ENCODE data around the gene SLC37A1. TPM values are rescaled to one million over a fixed set of nuclear protein-coding genes. Genes with fewer than 3 reads are reported as not detected.

The SLC37A1 gene
- total RNA-seq, 1 experiment from 2014 or later: 11.2 TPM

DNA sequence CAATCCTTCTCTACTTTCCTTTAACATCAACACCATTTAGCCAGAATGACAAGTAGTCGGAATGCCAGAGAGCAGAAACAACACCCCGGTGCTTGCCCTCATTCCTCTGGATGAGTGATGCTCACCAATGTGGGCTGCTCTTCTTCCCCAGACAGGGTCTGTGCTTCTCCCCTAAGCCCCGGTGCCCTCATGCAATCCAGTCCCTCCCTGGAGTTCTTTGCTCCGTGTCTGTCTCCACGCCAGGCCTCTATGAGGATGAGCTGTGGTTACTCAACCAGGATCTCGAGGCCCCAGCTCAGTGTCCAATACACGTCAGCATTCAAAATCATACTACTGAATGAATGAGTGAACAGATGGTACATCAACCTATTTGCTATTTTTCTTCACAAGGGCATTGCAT lies 110.0 kb downstream of the SLC37A1 start:
- no peak for DNase-seq (ENCODE audit: low spot score)
- Histone ChIP-seq H3K27ac (ENCODE audit: low read depth, low read length, poor library complexity, severe bottlenecking) (no peak overlapping the region), H3K4me1 (ENCODE audit: insufficient read depth, low read length, poor library complexity, severe bottlenecking) (no peaks in the 10 kb centered on the region), H3K9me3 (ENCODE audit: low read depth, low read length, poor library complexity, severe bottlenecking) (no peaks in the 10 kb centered on the region), H3K36me3 (ENCODE audit: insufficient read depth, low read length, poor library complexity, severe bottlenecking) (no peaks in the 10 kb centered on the region), H3K27me3 (replicated peaks; ENCODE audit: insufficient read depth, low read depth, low read length, poor library complexity) (no peaks in the 10 kb centered on the region), H3K4me3 (ENCODE audit: low read depth, low read length, poor library complexity, severe bottlenecking) (no peak overlapping the region)
- CTCF ChIA-PET: no interaction called here
- no peak for TF ChIP-seq EZH2 (IDR thresholded peaks at IDR 0.05; ENCODE audit: borderline replicate concordance, low read depth, low read length, poor library complexity, severe bottlenecking)
- TF ChIP-seq, protein P1, sequence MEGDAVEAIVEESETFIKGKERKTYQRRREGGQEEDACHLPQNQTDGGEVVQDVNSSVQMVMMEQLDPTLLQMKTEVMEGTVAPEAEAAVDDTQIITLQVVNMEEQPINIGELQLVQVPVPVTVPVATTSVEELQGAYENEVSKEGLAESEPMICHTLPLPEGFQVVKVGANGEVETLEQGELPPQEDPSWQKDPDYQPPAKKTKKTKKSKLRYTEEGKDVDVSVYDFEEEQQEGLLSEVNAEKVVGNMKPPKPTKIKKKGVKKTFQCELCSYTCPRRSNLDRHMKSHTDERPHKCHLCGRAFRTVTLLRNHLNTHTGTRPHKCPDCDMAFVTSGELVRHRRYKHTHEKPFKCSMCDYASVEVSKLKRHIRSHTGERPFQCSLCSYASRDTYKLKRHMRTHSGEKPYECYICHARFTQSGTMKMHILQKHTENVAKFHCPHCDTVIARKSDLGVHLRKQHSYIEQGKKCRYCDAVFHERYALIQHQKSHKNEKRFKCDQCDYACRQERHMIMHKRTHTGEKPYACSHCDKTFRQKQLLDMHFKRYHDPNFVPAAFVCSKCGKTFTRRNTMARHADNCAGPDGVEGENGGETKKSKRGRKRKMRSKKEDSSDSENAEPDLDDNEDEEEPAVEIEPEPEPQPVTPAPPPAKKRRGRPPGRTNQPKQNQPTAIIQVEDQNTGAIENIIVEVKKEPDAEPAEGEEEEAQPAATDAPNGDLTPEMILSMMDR (conservative IDR thresholded peaks at IDR 0.05; ENCODE audit: low read depth, low read length): no peak
- intact Hi-C loops (cut with micrococcal nuclease; ENCODE audit: unreplicated experiment): no loop called here
- no TSS peak for BruUV-seq (replicated peaks)
- POLR2A ChIA-PET (ENCODE audit: low non-redundant PET): no interaction called here

DNA sequence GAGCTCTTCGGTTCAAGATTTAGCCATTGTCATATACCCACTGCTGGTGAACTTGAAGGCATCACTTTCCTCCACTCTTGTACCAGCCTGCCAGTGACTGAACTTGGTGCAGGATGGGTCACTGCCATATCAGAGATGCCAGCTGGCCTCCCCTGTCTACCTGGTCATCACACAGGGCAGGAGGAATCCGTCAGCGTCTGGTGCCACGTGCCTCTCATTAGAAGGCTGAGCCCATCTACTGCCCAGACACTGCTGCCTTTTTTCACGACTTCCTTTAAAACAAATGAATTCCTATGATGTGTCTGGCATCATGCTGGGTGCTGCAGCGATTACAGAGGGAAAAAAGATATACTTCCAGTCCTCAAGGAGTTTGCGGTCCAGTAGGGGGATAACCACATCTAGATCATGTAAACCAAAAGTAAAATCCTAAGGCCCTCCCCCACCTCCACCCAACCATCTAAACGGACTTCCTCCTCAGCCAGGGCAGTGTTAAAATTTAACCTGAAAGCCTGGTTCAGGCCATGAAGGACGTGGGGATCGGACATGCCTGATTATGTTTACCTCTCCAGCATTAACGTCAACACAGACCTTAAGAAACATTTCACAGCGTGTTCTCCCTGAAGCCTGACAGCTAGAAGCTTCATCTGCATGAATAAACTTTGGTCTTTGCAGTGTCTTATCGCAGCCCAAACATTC lies 110.6 kb downstream of the SLC37A1 start:
- H3K9me3 ChIP-seq (ENCODE audit: low read depth, low read length, poor library complexity, severe bottlenecking): no peaks in the 10 kb centered on the region
- no peak for DNase-seq (ENCODE audit: low spot score)
- BruUV-seq (replicated peaks): no TSS peak
- no peak overlapping the region for H3K4me3 ChIP-seq (ENCODE audit: low read depth, low read length, poor library complexity, severe bottlenecking)
- no peaks in the 10 kb centered on the region for H3K36me3 ChIP-seq (ENCODE audit: insufficient read depth, low read length, poor library complexity, severe bottlenecking)
- H3K27ac ChIP-seq (ENCODE audit: low read depth, low read length, poor library complexity, severe bottlenecking): no peak overlapping the region
- POLR2A ChIA-PET (ENCODE audit: low non-redundant PET): no interaction called here
- intact Hi-C loops (cut with micrococcal nuclease; ENCODE audit: unreplicated experiment): no loop called here
- CTCF ChIA-PET: no interaction called here
- TF ChIP-seq, protein P1 (conservative IDR thresholded peaks at IDR 0.05; ENCODE audit: low read depth, low read length): no peak
- TF ChIP-seq EZH2 (IDR thresholded peaks at IDR 0.05; ENCODE audit: borderline replicate concordance, low read depth, low read length, poor library complexity, severe bottlenecking): no peak
- H3K27me3 ChIP-seq (replicated peaks; ENCODE audit: insufficient read depth, low read depth, low read length, poor library complexity): no peaks in the 10 kb centered on the region
- no peaks in the 10 kb centered on the region for H3K4me1 ChIP-seq (ENCODE audit: insufficient read depth, low read length, poor library complexity, severe bottlenecking)

DNA sequence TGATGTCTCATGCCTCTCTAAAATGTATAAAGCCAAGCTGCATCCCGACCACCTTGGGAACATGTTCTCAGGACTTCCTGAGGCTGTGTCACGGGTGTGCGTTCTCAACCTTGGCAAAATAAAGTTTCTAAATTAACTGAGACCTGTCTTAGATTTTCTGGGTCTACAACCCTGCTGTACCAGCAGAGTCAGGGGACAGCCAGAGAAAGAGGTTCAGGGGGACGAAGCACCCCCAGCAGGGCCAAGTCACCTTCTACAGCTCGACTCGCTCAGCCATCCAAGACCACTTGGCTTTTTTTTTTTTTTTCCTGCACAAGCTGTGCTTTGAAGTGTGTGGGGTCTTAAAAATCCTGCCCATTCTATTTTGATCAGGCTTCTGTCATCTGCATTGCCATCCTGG lies 111.3 kb downstream of the SLC37A1 start:
- Histone ChIP-seq H3K4me3 (ENCODE audit: low read depth, low read length, poor library complexity, severe bottlenecking) (no peak overlapping the region), H3K27me3 (replicated peaks; ENCODE audit: insufficient read depth, low read depth, low read length, poor library complexity) (no peaks in the 10 kb centered on the region), H3K27ac (ENCODE audit: low read depth, low read length, poor library complexity, severe bottlenecking) (no peak overlapping the region), H3K9me3 (ENCODE audit: low read depth, low read length, poor library complexity, severe bottlenecking) (no peaks in the 10 kb centered on the region), H3K36me3 (ENCODE audit: insufficient read depth, low read length, poor library complexity, severe bottlenecking) (no peaks in the 10 kb centered on the region), H3K4me1 (ENCODE audit: insufficient read depth, low read length, poor library complexity, severe bottlenecking) (no peaks in the 10 kb centered on the region)
- TF ChIP-seq, protein P1 (conservative IDR thresholded peaks at IDR 0.05; ENCODE audit: low read depth, low read length): no peak
- TF ChIP-seq EZH2 (IDR thresholded peaks at IDR 0.05; ENCODE audit: borderline replicate concordance, low read depth, low read length, poor library complexity, severe bottlenecking): no peak
- BruUV-seq (replicated peaks): no TSS peak
- intact Hi-C loops (cut with micrococcal nuclease; ENCODE audit: unreplicated experiment): no loop called here
- CTCF ChIA-PET: no interaction called here
- POLR2A ChIA-PET (ENCODE audit: low non-redundant PET): no interaction called here
- DNase-seq (ENCODE audit: low spot score): no peak

Data from A673 (cell line).